HCT116 (cell line): ENCODE data around the gene CELF1. TPM values are rescaled to one million over a fixed set of nuclear protein-coding genes. Genes with fewer than 3 reads are reported as not detected.

Source experiments
- ATAC-seq: fragments of 200-7000 bp; cut with Tn5 transposase; 2 replicates; pipeline ENCODE4 v1.9.1; 2020; ENCODE audit warnings: mild to moderate bottlenecking, moderate library complexity
- BruUV-seq: library from RNA; stranded (reverse); fragments of 400-500 nt; replicated peaks from 2 replicates; lab custom pipeline; 2021; lab: Mats Ljungman, UMichigan
- CTCF ChIA-PET: fragments of 300-600 bp; sonication (Branson Sonifier 250); formaldehyde crosslinking; loops from one replicate; lab custom pipeline; 2021; ENCODE audit warnings: antibody characterized with exemption; lab: Charles Lee
- POLR2A ChIA-PET: fragments of 300-600, 350-600 bp; sonication (Branson Sonifier 250); formaldehyde crosslinking; loops from one replicate; lab custom pipeline; 2021; ENCODE audit warnings: antibody characterized with exemption; lab: Charles Lee
- RAD21 ChIA-PET, 2 experiments: fragments of 300-600 bp; sonication (Branson Sonifier 250); formaldehyde crosslinking; loops; one replicate each; lab custom pipeline; 2023; ENCODE audit warnings: low total read pairs in 2 of 2; ENCODE audit not compliant: uncharacterized antibody in 2 of 2, unreplicated experiment in 2 of 2, low non-redundant PET in 1 of 2; lab: Charles Lee
- DNase-seq: peaks from one replicate; pipeline ENCODE4 v3.0.0-alpha.2; 2010; ENCODE audit warnings: low read depth, low spot score
- H2AFZ ChIP-seq: fragments of 200-600 bp; shearing (Covaris generic), sonication (generic); 2 replicates; pipeline ENCODE4 v1.6.1; 2017; ENCODE audit warnings: low read depth, mixed run types, mixed read lengths, antibody characterized with exemption, low read length; ENCODE audit not compliant: poor library complexity, severe bottlenecking
- H3K27ac ChIP-seq: 2 replicates; pipeline ENCODE4 v1.5.1; 2012; ENCODE audit warnings: low read depth, low read length
- H3K27me3 ChIP-seq: fragments of 200-600 bp; sonication (generic); 2 replicates; pipeline ENCODE4 v1.6.1; 2016; ENCODE audit warnings: mixed run types, low read length, mixed read lengths; ENCODE audit not compliant: insufficient read depth
- H3K36me3 ChIP-seq, 2 experiments: fragments of 200-500 bp in 1 of 2; fragments of 200-600 bp in 1 of 2; sonication (Bioruptor generic) in 1 of 2; sonication (generic) in 1 of 2; 2 replicates each; pipeline versions ENCODE4 v1.5.1 to v1.6.1; 2014 to 2016; ENCODE audit warnings: low read length in 2 of 2, inconsistent platforms in 1 of 2, mixed read lengths in 1 of 2, mixed run types in 1 of 2; ENCODE audit not compliant: insufficient read depth in 2 of 2, control insufficient read depth in 1 of 2
- H3K4me1 ChIP-seq, 2 experiments: fragments of 200-600 bp in 1 of 2; sonication (generic) in 1 of 2; 2 replicates each; pipeline versions ENCODE4 v1.5.1 to v1.6.1; 2012 to 2017; ENCODE audit warnings: low read length in 2 of 2, inconsistent platforms in 1 of 2, mild to moderate bottlenecking in 1 of 2, mixed read lengths in 1 of 2, mixed run types in 1 of 2, moderate library complexity in 1 of 2; ENCODE audit not compliant: insufficient read depth in 2 of 2, control insufficient read depth in 1 of 2
- H3K4me2 ChIP-seq: fragments of 200-600 bp; sonication (generic); 2 replicates; pipeline ENCODE4 v1.6.1; 2017; ENCODE audit warnings: mixed run types, low read length, mixed read lengths
- H3K4me3 ChIP-seq, 2 experiments: fragments of 200-600 bp in 1 of 2; sonication (generic) in 1 of 2; replicated peaks in 1 of 2; 2 replicates each; pipeline ENCODE4 v1.5.1; 2011 to 2016; ENCODE audit warnings: low read length in 2 of 2, control low read depth in 1 of 2, low read depth in 1 of 2, mild to moderate bottlenecking in 1 of 2, mixed read lengths in 1 of 2, mixed run types in 1 of 2
- H3K79me2 ChIP-seq: fragments of 200-600 bp; sonication (generic); 2 replicates; pipeline ENCODE4 v1.6.1; 2017; ENCODE audit warnings: mild to moderate bottlenecking, mixed run types, low read length, moderate library complexity, mixed read lengths; ENCODE audit not compliant: insufficient read depth
- H3K9ac ChIP-seq: fragments of 200-600 bp; sonication (generic); 2 replicates; pipeline ENCODE4 v1.6.1; 2016; ENCODE audit warnings: low read length, mixed read lengths
- H3K9me2 ChIP-seq: fragments of 200-600 bp; sonication (generic), shearing (Covaris generic); 2 replicates; pipeline ENCODE4 v1.6.1; 2017; ENCODE audit warnings: mixed run types, mild to moderate bottlenecking, moderate library complexity; ENCODE audit not compliant: insufficient read depth
- H3K9me3 ChIP-seq, 2 experiments: fragments of 200-500 bp in 1 of 2; fragments of 200-600 bp in 1 of 2; sonication (Bioruptor generic) in 1 of 2; sonication (generic) in 1 of 2; 2 replicates each; pipeline ENCODE4 v1.6.1; 2014 to 2017; ENCODE audit warnings: low read length in 2 of 2, mixed read lengths in 2 of 2, inconsistent platforms in 1 of 2, low read depth in 1 of 2, mild to moderate bottlenecking in 1 of 2, mixed run types in 1 of 2, moderate library complexity in 1 of 2; ENCODE audit not compliant: control insufficient read depth in 1 of 2, insufficient read depth in 1 of 2
- H4K20me1 ChIP-seq: fragments of 200-600 bp; sonication (generic), shearing (Covaris generic); 2 replicates; pipeline ENCODE4 v1.6.1; 2017; ENCODE audit warnings: mixed run types, mild to moderate bottlenecking, moderate library complexity; ENCODE audit not compliant: insufficient read depth
- RAD21 ChIP-seq: IDR thresholded peaks from 2 replicates; pipeline ENCODE4 v1.6.1; 2012; ENCODE audit warnings: low read depth, mild to moderate bottlenecking
- REST ChIP-seq: IDR thresholded peaks from 2 replicates; pipeline ENCODE4 v1.6.1; 2012; ENCODE audit warnings: low read depth
- SIN3A ChIP-seq: IDR thresholded peaks from 2 replicates; pipeline ENCODE4 v1.6.1; 2012; ENCODE audit warnings: low read depth
- SP1 ChIP-seq: IDR thresholded peaks from 2 replicates; pipeline ENCODE4 v1.6.1; 2012; ENCODE audit warnings: low read depth
- SRF ChIP-seq: IDR thresholded peaks from 2 replicates; pipeline ENCODE4 v1.6.1; 2012; ENCODE audit warnings: low read depth
- intact Hi-C: fragments of 100-400 bp; cut with micrococcal nuclease; formaldehyde crosslinking; loops from 2 replicates; pipeline ENCODE4 v1.10.0; 2022
- total RNA-seq: library from RNA; stranded (reverse); gene quantifications from one replicate; pipeline ENCODE4 v1.2.1, GENCODE V29; 2021; ENCODE audit not compliant: unreplicated experiment

The CELF1 gene
- total RNA-seq, 1 experiment from 2014 or later, result 133 TPM

DNA sequence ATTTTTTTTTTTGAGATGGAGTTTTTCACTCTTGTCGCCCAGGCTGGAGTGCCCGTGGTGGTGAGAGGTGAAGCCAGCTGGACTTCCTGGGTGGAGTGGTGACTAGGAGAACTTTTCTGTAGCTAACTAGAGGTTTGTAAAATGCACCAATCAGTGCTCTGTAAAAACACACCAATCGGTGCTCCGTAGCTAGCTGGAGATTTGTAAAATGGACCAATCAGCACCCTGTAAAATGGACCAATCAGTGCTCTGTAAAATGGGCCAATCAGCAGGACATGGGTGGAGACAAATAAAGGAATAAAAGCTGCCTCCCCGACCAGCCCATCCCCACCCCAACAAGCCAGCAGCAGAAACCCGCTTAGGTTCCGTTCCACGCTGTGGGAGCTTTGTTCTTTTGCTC lies 99.6 kb downstream of the CELF1 start:
- no peaks in the 10 kb centered on the region for H4K20me1 ChIP-seq
- POLR2A ChIA-PET, result interaction anchor here (1.3 kb wide), 1 partner anchor 100 kb away, joined by 3 read pairs; no protein-coding TSS in a partner anchor
- DNase-seq, result no peak

More for the DNA sequence above, 99.6 kb downstream of the CELF1 start:
- H3K27ac ChIP-seq, result no peak overlapping the region
- no TSS peak for BruUV-seq
- no peak for TF ChIP-seq SP1
- no peak for TF ChIP-seq SIN3A
- no peak for TF ChIP-seq RAD21
- TF ChIP-seq REST, result no peak
- TF ChIP-seq SRF, result no peak
- intact Hi-C loops, result no loop called here
- no peaks in the 10 kb centered on the region for H3K27me3 ChIP-seq
- no peaks in the 10 kb centered on the region for H3K9me2 ChIP-seq
- no peak overlapping the region for H3K4me3 ChIP-seq
- no peak overlapping the region for H2AFZ ChIP-seq
- no peak for ATAC-seq
- no peak overlapping the region for H3K9ac ChIP-seq
- no peak overlapping the region for H3K4me2 ChIP-seq
- H3K9me3 ChIP-seq, result no peaks in the 10 kb centered on the region
- peaks cover 0 to 2% of the 10 kb centered on the region in 2 experiments; a peak in 1 of 4 replicates for H3K4me1 ChIP-seq
- ChIA-PET CTCF (interaction anchor here (0.9 to 2.6 kb wide), 7 partner anchors 10 to 205 kb away, joined by 3 to 16 read pairs (median 3); partner anchors contain the start of genes ACP2 and PSMC3), RAD21 (interaction anchor here in 1 of 2 experiments (0.7 kb wide), 1 partner anchor 81 kb away, joined by 3 read pairs; no protein-coding TSS in a partner anchor)
- no peaks in the 10 kb centered on the region for H3K79me2 ChIP-seq
- H3K36me3 ChIP-seq, result no peaks in the 10 kb centered on the region
